ENCODE results near the gene PI4K2A. TPM values are rescaled to one million over a fixed set of nuclear protein-coding genes. Genes with fewer than 3 reads are reported as not detected.

The PI4K2A gene
- total RNA-seq, 1 donor from 2014 or later = 11.9 TPM

DNA sequence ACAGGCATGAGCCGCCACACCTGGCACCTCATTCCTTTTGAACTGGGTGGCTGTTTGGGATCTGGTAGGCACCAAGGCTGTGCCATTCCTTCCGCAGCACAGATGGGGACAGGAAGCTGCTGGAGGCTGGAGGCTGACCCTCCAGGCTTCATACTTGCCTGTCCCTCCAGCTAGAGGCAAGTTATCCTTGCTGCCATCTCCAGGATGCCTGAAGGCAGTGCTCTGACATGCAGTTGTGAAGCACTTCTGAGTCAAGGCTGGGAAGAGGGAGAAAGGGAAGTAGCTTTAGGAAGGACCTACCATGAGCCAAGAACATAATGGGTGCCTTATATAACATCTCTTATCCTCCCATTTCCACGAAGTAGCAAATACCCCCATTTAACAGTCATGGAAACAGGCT, 82.5 kb downstream of the PI4K2A start:
- H3K4me1 Mint-ChIP-seq = peaks cover 16% of the 10 kb centered on the region

DNA sequence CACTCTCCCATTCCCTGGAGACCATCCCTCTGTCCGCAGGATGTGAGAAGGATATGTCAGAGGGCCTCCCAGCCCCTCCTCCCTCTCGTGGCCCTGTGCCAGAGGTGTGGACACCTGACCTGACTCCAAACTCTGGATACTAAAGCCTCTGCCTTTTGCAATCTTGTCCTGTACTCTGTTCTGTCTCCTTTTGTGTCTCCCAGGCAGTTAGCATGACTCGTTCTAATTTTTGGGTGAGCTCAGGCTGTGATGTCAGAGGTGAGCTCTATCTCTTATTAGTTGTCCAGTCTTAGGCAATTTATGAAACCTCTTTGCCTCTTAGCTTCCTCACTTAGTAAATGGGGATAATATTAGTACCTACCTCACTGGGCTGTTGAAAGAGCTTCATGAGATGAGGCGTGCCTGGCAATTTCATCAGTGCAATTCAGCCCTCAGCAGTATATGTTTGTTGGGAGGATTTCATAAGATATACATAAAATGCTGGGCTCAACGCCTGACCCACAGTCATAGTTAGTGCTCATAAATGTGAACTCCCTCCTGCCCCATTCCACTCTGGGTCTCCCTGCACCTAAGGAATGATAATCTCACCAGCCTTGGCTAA, 84.0 kb downstream of the PI4K2A start:
- H4K20me1 ChIP-seq (ENCODE audit: low read depth) = no peaks in the 10 kb centered on the region
- peaks cover 4% of the 10 kb centered on the region for H3F3A ChIP-seq (ENCODE audit: low read depth)
- H3K9me3 ChIP-seq (ENCODE audit: low read depth) = no peaks in the 10 kb centered on the region
- peaks cover 6% of the 10 kb centered on the region for H3K4me1 ChIP-seq
- no peaks in the 10 kb centered on the region for H3K27me3 ChIP-seq
- no peak for TF ChIP-seq CTCF (IDR thresholded peaks at IDR 0.05)
- peaks cover 6% of the 10 kb centered on the region for H3K27me3 Mint-ChIP-seq (ENCODE audit: insufficient read depth, low read depth)
- no peak overlapping the region for H3K27ac Mint-ChIP-seq
- no peak overlapping the region for H3K4me3 Mint-ChIP-seq
- H3K27ac ChIP-seq = no peak overlapping the region
- no peaks in the 10 kb centered on the region for H3K36me3 ChIP-seq
- no peak overlapping the region for H3K4me3 ChIP-seq
- peaks cover 3% of the 10 kb centered on the region for H3K9me3 Mint-ChIP-seq
- DNase-seq (ENCODE audit: low spot score) = no peak
- no peak overlapping the region for H2AFZ ChIP-seq (replicated peaks)
- no peaks in the 10 kb centered on the region for H3K36me3 Mint-ChIP-seq
- no peak overlapping the region for H3K9ac ChIP-seq
- no peaks in the 10 kb centered on the region for H3K79me2 ChIP-seq (ENCODE audit: low read depth)
- no peak overlapping the region for H3K4me2 ChIP-seq
- H3K4me1 Mint-ChIP-seq = peaks cover 4% of the 10 kb centered on the region

More for the DNA sequence above, 82.5 kb downstream of the PI4K2A start:
- TF ChIP-seq CTCF (IDR thresholded peaks at IDR 0.05) (no peak), EZH2 (IDR thresholded peaks at IDR 0.05) (no peak), EZH2phosphoT487 (IDR thresholded peaks at IDR 0.05) (no peak)
- Mint-ChIP-seq H3K27me3 (ENCODE audit: insufficient read depth, low read depth) (peaks cover 6% of the 10 kb centered on the region), H3K4me3 (no peak overlapping the region), H3K9me3 (no peaks in the 10 kb centered on the region), H3K36me3 (peaks cover under 1% of the 10 kb centered on the region), H3K27ac (no peak overlapping the region)
- Histone ChIP-seq H3K36me3 (no peaks in the 10 kb centered on the region), H3K4me1 (peaks cover 21% of the 10 kb centered on the region), H3K4me2 (no peak overlapping the region), H3F3A (ENCODE audit: low read depth) (peaks cover 19% of the 10 kb centered on the region), H3K9me3 (ENCODE audit: low read depth) (no peaks in the 10 kb centered on the region), H3K27me3 (no peaks in the 10 kb centered on the region), H4K20me1 (ENCODE audit: low read depth) (no peaks in the 10 kb centered on the region), H3K27ac (no peak overlapping the region), H3K4me3 (no peak overlapping the region), H3K9ac (no peak overlapping the region), H2AFZ (replicated peaks) (no peak overlapping the region), H3K79me2 (ENCODE audit: low read depth) (no peaks in the 10 kb centered on the region)
- DNase-seq (ENCODE audit: low spot score) = no peak

Other genes with a start within 250 kb of the PI4K2A start
- 6.1 and 13.8 TPM in 2 replicates for gene RRP12, start 239.3 kb upstream of the PI4K2A start, total RNA-seq (ENCODE audit: low replicate concordance)
- 887 and 1,352 TPM in 2 replicates for gene PGAM1, start 214.5 kb upstream of the PI4K2A start, total RNA-seq (ENCODE audit: low replicate concordance)
- 48.7 and 72.6 TPM in 2 replicates for gene EXOSC1, start 194.7 kb upstream of the PI4K2A start, total RNA-seq (ENCODE audit: low replicate concordance)
- 15.2 and 39.4 TPM in 2 replicates for gene ZDHHC16, start 194.5 kb upstream of the PI4K2A start, total RNA-seq (ENCODE audit: low replicate concordance)
- 127 and 216 TPM in 2 replicates for gene MMS19, start 142.2 kb upstream of the PI4K2A start, total RNA-seq (ENCODE audit: low replicate concordance)
- gene UBTD1, start 141.7 kb upstream of the PI4K2A start, total RNA-seq (ENCODE audit: low replicate concordance) = 4.7 and 15.7 TPM in 2 replicates
- not detected in 2 replicates for gene ANKRD2, start 67.9 kb upstream of the PI4K2A start, total RNA-seq (ENCODE audit: low replicate concordance)
- 0.17 and 1.2 TPM in 2 replicates for gene HOGA1, start 56.3 kb upstream of the PI4K2A start, total RNA-seq (ENCODE audit: low replicate concordance)
- gene C10orf62, start 51.0 kb upstream of the PI4K2A start, total RNA-seq (ENCODE audit: low replicate concordance) = not detected in 2 replicates
- 23.8 and 29.3 TPM in 2 replicates for gene MORN4, start 7.2 kb upstream of the PI4K2A start, total RNA-seq (ENCODE audit: low replicate concordance)
- 2.6 and 5.8 TPM in 2 replicates for gene AVPI1, start 46.6 kb downstream of the PI4K2A start, total RNA-seq (ENCODE audit: low replicate concordance)
- 7.1 and 21.9 TPM in 2 replicates for gene MARVELD1, start 73.1 kb downstream of the PI4K2A start, total RNA-seq (ENCODE audit: low replicate concordance)
- 13.7 and 28.6 TPM in 2 replicates for gene ZFYVE27, start 96.5 kb downstream of the PI4K2A start, total RNA-seq (ENCODE audit: low replicate concordance)
- not detected in 2 replicates for gene SFRP5, start 131.3 kb downstream of the PI4K2A start, total RNA-seq (ENCODE audit: low replicate concordance)
- gene GOLGA7B, start 209.2 kb downstream of the PI4K2A start, total RNA-seq (ENCODE audit: low replicate concordance) = 0.09 TPM in 1 of 2 replicates, not detected in the other

All from neural progenitor cell (in vitro differentiated cells).